Measurements from ENCODE around the gene NGFR.

- no peak for TF ChIP-seq POLR2A (IDR thresholded peaks at IDR 0.05; ENCODE audit: low read depth, low read length)
- no peak for TF ChIP-seq POLR2AphosphoS5 (IDR thresholded peaks at IDR 0.05; ENCODE audit: low read depth, low read length)
- no peak for TF ChIP-seq TAF1 (IDR thresholded peaks at IDR 0.05; ENCODE audit: low read depth, low read length)
- no peak for TF ChIP-seq POU2F2 (IDR thresholded peaks at IDR 0.05; ENCODE audit: low read depth, low read length)
Measured at GRCh38 chr17:49490276-49490675, 4.8 kb upstream of the NGFR start.
